GM21576 (cell line): ENCODE data around the gene CORO1C.

Experiments used
- ATAC-seq: cut with Tn5 transposase; IDR thresholded peaks from one replicate; pipeline ENCODE4 v1.9.1; 2021; ENCODE audit warnings: mild to moderate bottlenecking, moderate library complexity; ENCODE audit not compliant: unreplicated experiment

CORO1C gene

DNA sequence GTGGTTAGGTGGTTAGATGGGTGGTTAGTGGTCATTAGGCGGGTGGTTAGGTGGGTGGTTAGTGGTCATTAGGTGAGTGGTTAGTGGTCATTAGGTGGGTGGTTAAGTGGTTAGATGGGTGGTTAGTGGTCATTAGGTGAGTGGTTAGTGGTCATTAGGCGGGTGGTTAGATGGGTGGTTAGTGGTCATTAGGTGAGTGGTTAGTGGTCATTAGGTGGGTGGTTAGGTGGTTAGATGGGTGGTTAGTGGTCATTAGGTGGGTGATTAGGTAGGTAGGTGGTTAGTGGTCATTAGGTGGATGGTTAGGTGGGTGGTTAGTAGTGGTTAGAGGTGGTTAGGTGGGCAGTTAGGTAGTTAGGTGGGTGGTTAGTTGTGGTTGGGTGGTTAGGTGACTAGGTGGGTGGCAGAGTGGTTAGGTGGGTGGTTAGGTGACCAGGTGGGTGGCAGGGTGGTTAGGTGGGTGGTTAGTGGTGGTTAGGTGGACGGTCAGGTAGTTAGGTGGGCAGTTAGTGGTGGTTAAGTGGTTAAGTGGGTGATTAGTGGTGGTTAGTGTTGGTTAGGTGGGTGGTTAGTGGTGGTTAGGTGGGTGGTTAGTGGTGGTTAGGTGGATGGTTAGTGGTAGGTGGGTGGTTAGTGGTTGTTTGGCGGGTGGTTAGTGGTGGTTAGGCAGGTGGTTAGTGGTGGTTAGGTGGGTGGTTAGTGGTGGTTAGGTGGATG is 125.5 kb downstream of the CORO1C start:
- ATAC-seq, result no peak

DNA sequence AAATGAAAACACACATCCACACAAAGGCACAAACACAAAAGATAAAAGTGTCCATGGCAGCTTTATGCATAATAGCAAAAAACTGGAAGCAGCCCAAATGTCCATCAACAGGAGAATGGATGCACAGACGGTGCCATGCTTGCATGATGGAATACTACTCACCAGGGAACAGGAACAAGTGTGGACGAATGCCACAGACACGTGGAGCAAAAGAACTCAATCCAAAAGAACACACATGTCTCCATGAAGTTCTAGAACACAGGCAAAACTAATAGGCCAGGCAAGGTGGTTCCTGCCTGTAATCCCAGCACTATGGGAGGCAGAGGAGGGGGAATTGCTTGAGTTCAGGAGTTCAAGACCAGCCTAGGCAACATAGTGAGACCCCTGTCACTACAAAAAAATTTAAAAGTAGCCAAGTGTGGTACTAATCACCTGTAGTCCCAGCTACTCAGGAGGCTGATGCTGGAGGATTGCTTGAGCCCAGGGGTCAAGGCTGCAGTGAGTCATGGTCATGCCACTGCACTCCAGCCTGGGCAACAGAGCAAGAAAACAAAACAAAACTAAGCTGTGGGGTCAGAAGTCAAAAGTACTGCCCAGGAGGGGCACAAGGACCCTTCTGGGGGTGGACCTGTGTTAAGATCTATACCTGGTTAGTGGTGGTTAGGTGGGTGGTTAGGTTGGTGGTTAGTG is 126.2 kb downstream of the CORO1C start:
- ATAC-seq, result no peak

DNA sequence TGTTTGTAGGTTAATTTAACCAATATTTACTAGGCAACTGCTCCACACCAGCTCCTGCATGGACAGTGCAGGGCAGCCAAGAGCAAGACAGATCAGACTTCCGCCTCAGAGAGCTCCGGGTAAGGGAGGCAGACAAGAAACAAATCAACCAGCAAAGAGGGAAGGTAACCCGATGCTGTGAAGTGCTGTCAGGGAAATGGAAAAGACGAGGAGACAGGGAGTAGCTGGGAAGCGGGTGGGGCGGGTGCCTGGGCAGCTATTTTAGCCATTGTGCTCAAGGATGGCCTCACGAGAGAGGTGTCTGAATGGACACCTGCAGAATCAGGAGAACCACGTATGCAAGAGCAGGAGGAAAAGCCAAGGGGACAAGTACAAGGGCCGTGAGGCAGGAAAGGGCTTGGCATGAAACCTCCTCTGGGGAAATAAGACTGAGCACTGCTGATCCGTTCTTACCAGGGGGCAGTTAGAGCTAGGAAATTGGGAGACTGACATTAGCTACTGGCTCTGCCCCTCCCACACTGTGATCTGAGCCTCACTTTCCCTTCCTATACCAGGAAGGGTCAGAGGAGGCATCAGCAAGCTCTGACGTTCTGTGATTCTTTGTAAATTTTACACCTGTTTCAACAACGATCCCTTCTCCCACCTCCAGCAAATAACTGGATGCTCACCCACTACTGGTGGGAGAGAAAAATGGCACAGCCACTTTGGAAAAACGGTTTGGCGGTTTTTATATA is 126.9 kb downstream of the CORO1C start:
- no peak for ATAC-seq

DNA sequence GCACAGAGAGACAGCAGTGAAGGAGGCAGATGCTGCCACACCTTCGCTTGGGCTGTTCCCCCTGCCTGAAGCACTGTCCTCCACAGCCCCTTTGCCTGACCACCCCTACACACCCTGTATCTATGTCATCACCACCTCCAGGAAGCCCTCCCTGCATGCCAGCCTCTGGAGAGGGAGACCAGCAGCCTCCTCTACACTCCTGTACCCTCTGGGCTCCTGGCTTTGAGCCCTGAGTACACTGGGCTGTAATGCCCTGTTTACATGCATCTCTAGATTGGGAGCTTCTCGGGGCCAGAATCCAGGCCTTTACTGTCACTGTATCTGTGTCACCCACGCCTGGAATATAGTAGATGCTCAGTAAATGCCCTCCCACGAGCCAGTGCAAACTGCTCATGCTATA is 127.6 kb downstream of the CORO1C start:
- ATAC-seq, result no peak

DNA sequence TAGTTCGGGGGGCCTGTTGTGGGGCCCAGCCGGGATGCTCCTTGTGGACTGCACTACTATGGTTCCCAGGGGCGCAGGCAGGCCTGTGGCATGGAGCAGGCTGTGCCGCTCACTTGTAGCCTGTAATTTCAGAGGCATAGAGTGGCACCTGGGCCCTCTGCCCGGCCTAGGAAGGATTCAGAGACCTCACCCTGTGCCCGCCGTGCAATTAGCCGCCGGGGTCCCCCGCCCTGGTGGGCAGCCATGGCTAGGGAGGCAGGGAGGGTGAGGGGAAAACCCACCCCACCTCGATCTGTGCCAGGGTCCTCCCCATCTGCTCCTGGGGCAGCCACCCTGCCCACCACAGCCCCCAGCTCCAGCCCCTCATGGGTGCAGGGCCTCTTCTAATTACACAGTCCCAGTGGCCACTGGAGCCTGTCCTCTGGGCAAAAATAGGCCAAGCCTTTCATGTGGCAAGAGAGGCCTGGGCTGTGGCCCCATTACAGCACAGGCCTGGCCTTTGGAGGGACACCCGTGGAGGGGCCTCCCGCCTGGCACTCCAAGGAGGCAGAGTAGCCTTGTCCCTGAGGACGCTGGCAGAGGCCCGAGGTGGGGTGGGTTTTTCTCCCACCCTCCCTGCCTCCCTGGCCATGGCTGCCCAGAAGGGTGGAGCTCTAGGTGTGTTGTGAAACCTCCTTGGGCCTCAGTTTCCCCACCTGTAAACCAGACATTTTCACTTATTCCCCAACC is 128.2 kb downstream of the CORO1C start:
- no peak for ATAC-seq

DNA sequence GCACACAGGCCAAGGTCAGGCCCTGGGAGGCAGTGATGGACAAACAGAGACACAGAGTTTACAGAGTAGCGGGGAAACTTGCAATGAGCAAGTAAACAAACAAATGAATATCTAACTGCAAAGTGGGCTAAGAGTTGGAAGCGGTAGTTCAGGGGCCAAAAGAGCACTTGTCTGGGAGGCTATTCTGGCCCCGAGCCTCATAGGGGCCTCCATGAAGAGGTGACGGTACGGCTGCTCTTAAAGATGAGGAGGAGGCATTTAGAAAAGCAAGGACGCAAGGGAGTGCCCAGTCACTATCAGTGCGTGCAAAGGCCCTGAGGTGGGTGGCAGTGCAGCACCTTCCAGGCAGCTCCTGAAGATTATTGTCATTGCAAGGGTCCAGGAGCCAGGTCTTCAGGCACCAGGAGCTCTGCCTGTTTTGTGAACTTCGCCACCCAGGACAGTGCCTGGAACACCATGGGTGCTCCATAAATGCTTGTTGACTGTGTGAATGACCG is 129.1 kb downstream of the CORO1C start:
- ATAC-seq, result no peak

DNA sequence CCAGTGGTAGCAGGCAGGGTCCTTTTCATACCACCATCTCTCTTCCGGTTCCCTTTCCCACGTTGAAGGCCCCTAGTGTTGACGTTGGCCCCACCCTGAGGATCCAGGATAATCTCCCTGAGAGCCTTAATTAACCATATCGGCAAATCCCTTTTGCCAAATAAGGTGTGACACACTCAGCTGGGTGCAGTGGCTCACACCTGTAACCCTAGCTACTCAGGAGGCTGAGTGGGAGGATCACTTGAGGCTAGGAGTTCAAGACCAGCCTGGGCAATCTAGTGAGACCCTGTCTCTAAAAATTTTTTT is 130.7 kb downstream of the CORO1C start:
- ATAC-seq, result no peak

DNA sequence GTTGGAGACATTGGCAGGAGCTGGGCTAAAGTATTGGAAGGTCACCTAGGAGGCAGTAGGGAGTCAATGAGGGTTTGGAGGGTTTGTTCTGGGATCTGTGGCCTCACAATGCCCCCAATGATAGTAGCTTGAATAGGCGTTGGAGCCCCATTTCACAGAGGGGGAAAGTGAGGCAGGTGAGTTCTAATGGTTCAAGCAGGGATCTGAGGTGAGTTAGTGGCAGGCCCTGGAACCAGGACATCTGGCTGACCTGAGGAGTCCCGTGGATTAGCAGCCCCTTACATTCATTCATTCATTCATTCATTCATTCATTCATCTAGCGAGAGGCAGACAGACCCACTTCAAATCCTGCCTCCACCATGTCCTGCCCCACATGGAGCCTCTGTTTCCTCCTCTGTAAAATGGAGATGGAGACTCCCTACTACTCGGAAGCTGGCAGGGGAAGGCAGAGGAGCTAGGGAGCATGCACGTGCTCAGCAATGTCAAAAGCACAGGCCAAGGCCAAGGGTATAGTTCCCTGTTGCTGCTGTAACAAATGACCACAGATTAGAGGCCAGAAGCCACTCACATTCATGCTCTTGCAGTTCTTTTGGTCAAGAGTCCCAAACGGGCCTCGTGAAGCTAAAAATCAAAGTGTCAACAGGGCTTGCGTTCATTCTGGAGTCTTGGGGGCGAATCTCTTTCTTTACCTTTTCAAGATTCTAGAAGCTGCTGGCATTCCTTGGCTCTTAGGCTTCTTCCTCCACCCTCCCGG is 131.2 kb downstream of the CORO1C start:
- no peak for ATAC-seq

DNA sequence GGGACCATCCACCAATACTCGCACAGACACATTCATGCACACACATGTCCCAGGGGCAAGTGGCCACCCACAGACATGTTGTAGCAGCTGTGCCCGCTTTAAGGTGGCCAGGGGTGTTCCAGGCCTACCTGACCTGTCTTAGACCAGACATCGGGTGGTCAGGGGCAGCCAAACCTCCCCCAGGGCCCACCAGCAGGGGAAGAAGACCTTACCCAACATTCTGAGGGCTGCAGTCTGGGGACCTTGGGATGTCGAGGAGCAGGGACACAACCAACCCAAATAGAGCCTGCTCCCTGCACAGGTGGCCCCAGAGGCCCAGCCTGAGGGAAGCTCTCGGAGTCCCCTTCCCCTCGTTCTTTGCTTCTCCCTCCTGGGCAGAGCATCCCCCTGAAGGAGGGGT is 131.8 kb downstream of the CORO1C start:
- no peak for ATAC-seq

DNA sequence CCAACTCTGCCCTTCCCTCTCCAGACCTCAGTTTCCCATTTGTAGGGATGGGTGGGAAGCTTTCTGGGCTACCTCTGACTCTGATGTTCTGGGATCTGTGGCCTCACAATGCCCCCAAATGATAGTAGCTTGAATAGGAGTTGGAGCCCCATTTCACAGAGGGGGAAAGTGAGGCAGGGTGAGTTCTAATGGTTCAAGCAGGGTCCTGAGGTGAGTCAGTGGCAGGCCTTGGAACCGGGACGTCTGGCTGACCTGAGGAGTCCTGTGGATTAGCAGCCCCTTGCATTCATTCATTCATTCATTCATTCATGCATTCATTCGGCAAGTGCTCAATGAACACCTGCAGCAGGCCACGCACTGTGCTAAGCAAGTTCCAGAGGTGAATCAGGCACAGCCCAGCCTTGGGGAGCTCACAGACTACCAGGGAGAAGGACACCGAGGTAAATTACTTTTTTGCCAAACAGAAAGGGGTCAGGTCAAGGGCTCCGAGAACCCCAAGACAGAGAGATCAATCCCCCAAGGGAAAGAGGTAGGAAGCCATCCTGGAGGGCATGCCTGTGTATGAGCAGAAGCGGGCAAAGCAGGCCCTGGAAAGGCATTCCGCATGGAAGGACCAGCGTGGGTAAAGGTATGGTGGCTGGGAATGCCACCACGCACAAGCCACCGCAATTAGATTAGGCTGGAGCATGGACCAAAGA is 132.6 kb downstream of the CORO1C start:
- no peak for ATAC-seq

DNA sequence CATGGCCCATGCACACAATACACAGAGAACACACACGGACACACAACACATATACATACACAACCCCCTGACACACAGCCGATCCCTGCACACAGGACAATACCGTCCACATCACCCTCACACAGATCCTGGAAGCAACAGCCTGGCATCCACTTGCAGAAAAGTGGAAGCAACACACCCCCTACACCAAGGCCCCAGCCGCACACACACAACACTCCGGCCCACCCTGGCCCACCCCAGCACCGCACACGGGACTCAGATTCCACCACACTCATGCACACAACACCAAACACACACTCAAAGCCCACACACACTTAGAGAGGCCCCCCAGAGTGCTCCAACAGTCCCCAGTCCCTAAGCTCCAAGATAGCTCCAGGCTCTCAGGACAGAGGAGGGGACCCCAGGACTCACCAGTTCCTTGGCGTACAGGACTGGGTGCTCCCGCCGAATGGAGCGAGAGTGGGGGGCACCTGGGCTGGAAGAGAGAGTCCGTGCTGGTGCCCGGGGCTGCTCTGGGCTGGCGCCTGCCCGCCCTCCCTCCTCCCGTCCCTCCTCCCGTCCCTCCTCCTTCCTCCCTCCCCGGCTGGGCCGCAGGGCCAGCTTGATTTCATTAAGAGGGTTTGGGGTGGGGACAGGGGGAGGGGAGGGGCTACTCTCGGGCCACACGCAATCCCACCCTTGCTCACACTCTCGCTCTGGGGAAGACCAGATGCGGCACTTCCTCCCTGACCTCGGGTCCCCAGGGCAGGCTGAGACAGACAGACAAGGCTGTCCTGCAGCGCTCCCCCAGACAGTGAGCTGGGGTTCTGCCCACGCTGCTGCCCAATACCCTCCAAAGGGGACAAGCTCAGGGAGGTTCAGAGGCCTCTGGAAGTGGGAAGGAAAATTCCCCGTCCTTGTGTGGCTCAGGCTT is 133.5 kb downstream of the CORO1C start, which contains the start of gene TMEM119:
Gene TMEM119 (minus strand): TSS at position 526 of the 913 bp plus-strand sequence. CDS start 5,701 bp downstream, outside the sequence.
- ATAC-seq, result no peak

DNA sequence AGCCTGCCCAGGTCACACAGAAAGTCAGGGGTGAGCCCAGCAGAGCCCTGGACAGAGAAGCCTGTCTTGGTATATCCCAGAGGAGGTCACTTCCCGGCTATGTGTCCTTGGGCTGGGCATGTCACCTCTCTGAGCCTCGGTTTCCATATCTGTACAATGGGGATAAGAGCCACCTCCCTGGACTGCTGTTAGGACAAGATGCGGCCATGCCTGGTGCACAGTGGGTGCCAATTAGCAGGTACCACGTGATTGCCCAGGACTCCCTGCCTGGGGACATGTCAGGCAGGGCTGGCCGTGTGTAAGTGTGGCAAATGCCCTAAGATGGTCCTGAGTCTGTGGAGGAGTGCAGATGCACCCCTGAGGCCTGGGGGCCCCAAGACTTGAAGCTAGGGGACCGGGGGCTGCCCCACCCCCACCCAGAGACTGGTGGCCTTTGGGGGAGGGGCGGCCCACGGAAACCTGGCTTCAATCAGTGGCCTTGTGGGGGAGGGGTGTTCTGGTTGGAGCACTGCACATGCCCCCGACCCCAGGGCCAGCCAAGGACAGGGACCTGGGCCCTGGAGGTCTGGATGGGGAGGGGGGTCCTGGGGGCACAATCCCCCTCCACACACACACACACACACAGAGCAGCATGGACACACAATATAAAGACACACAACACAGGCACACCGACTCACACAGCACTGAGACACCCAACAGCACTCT is 134.3 kb downstream of the CORO1C start:
- ATAC-seq, result no peak

DNA sequence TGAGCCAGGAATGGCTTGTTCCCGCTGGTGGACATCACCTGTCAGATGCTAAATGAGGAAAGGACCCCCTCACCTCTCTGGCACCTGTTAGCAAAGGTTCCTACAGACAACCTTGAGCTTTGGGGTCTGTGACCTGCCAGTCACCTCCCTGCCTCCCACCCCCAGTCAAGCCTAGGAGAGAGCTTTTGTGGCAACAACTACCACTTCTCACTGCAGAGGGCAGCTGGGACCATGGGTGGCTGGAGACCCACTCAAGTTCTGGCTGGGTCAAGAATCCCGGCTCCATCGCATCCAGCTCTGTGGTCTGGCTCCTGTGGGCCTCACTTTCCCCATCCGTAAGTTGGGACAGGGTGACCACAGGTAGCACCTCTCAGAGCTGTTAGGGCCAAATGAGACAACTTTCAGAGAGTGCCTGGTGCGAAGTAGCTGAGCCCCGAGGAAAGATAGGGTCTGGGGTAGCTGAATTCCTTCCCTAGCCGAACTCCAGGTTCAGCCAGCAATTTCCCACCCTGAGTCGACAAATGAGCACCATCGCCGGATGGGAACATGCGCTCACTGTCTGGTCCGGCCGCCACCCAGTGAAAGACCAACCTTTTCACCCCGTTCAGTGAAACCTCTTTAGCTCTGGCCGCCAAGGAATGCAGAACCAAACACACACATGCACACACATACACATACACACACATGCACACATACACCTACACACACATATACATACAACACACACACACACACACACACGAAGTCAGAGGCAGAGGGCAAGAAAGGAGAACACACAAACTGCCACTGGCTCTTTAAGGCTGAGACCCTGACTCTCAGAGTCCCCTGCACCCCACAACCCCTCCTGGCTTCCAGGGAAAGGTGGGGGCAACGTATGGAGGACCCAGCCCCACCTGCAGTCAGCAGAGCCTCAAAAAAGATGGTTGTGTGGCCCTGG is 135.3 kb downstream of the CORO1C start:
- no peak for ATAC-seq
